HG03460 (cell line): Measurements from ENCODE around the gene PPP2R2D.

Experiments used
- ATAC-seq: cut with Tn5 transposase; IDR thresholded peaks from one replicate; pipeline ENCODE4 v1.9.1; 2021; ENCODE audit not compliant: unreplicated experiment

Gene PPP2R2D

GRCh38 chr10:131900350-131901152 lies at the start of gene PPP2R2D:
PPP2R2D (plus strand) TSS chr10:131901008; CDS start chr10:131901149, 141 bp downstream.
- ATAC-seq, result peak; percentile 91

DNA sequence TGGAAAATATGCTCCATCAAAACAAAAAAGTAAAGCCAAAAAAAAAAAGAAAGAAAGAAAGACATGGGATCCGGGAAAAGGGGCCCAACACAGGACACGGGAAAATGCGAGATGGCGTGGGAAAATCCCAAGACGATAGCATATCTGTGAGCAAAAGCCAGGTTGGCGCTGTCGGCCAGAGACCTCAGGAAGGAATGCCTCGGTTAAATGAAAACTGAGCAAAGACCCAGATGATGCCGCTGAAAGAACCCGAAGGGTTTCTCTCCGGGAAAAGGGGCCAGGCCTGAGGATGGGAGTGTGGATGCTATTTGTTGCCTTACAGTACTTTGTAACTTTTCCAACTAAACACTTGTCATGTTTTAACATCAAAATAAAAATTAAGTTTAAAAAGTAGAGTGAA lies 49.5 kb upstream of the PPP2R2D start:
- no peak for ATAC-seq

DNA sequence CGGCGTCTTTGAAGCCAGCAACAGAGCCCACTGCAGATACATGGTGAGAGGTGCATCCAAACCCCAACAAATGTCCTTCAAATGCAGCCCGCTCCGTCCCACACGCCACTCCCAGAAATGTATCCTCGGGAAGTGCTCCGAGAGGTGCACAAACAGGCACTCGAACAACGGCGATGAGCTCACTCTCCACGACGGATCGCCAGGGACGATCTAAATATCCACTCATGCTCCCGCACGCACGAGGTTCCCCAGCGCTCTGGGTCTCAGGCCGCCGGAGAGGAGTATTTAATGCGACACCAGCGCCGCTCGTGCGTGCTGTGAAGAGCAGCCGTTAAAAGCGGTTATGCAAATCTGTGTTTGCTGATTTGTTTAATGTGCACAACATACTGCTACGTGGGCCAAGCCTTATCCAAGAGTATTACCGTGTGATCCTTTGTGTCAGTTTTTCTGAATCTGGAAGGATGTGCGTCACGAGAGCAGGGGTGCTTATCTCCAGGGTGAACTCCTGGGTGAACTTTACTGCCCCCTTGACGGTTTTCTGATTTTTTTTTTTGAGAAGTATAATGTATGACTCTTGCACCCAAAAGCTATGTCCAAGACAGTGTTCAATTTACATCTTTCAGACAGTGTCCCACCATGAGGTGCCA lies 48.5 kb upstream of the PPP2R2D start:
- no peak for ATAC-seq

GRCh38 chr10:131852823-131853609 lies 47.8 kb upstream of the PPP2R2D start:
- ATAC-seq, result no peak

DNA sequence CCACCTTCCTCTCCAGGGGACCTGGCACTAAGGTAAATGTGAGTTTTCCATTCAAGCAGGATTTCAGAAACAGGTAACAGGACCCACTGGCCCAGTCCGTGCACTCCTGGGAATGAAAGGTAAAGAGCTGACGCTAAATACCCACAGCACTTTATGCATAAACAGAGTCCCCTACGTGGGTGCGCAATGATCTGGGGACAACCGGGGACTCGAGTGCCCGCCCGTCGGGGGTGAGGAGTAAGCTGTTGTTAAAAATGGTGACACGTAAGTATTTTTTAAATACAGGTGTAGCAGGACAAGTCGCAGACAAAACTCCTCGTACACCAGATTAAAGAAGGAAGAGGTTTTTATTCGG lies 47.2 kb upstream of the PPP2R2D start:
- no peak for ATAC-seq

DNA sequence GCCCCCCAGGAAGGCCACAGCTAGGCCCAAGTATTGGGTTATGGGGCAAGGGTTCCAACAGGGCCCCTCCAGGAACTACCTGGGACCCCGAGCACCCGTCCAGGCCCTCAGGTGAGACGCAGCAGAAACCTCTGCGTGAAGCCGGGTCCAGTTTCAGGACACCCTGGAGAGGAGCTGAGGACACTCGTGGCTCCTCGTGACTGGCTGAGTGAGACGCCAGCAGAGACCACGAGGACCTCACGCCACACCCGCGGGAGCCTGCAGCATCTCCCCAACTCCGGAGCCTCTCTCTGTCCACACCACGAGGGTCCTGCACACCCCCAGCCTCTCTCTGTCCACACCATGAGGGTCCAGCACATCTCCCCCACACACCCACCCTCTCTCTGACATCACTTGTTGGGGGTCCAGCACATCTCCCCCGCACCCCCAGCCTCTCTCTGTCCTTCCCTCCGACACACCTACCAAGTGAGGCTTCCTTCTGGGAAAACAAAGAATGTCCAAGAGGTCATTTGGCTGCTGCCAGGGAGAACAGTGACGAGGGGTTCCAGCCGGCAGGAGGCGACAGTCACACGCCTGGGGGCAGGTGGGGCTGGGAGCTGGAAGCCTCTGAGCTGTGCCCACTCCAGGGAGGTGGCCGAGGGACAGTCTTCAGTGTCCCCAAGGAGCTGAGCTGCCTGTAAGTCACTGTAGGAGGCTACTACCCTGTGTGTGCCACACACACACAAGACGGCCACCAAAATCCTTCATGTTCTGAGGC lies 46.1 kb upstream of the PPP2R2D start:
- ATAC-seq, result no peak

DNA sequence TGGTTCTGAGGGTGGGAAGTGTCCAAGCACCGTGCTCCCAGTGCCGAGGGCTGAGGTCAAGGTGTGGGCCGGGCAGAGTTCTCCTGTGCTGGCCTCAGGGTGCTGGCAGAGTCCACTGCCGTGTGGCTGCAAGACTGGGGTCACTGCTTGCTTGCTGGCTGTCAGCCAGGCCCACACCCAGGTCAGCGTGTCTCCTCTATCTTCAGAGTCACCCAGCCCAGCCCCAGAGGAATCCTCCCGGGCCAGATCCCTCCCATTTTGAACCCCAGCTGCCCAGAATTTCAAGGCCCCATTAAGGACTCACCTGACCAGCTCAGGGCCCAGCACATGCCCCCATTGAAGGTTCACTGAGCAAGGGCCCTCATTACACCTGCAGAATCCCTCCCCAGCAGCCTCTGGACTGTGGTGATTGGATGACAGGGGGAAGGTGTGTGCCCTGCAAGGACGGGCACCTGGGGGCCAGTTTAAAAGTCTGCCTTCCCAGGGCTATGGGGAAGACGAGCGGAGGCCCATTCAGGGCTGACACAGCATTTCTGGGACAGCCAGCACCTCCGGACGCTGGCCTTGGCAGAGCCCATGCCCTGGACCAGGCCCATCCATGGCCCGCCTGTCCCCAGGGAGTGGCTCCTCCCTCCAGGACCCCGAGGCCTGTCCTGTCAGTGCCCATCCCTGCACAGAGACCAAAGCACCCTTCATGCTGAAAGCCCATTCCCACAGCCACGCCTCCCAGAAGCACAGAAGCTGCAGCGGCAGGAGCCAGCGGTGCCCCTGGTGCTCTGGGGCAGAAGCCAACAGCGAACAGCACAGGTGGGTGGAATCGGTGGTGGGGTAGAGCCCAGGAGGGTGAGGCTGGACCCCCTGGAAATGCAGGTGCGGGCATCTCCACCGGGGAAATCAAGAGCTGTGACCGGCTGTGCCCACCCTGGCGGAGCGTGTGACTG lies 45.1 kb upstream of the PPP2R2D start:
- no peak for ATAC-seq

DNA sequence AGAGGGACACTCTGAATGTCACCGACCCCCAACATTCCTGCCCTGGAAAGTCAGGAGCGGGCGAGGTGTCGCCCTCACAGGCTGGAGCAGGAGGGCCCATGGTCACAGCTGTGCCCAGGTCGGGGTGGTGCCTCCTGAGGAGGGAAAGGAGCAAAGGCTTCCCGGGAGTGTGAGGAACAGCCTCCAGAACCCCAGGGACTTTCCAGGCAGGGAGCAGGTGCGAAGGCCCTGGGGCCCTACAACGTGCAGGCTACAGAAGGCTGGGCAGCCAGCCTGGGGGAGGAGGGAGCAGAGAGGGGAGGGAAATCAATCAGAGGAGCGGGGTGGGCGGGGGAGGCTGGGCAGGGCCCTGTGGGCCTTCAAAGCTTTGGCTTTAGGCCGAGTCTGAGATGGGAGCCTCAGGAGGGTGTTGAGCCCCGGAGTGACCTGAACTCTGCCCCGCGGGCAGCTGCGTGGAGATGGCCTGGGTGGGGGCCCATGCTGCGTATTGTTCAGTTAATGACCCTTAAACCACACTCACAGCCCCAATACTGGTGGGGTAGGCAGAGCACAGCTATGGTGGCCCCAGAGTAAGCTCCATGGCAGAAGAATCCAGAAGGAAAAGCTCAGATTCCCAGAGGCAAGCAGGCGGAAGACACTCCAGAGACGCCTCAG lies 44.2 kb upstream of the PPP2R2D start:
- no peak for ATAC-seq

DNA sequence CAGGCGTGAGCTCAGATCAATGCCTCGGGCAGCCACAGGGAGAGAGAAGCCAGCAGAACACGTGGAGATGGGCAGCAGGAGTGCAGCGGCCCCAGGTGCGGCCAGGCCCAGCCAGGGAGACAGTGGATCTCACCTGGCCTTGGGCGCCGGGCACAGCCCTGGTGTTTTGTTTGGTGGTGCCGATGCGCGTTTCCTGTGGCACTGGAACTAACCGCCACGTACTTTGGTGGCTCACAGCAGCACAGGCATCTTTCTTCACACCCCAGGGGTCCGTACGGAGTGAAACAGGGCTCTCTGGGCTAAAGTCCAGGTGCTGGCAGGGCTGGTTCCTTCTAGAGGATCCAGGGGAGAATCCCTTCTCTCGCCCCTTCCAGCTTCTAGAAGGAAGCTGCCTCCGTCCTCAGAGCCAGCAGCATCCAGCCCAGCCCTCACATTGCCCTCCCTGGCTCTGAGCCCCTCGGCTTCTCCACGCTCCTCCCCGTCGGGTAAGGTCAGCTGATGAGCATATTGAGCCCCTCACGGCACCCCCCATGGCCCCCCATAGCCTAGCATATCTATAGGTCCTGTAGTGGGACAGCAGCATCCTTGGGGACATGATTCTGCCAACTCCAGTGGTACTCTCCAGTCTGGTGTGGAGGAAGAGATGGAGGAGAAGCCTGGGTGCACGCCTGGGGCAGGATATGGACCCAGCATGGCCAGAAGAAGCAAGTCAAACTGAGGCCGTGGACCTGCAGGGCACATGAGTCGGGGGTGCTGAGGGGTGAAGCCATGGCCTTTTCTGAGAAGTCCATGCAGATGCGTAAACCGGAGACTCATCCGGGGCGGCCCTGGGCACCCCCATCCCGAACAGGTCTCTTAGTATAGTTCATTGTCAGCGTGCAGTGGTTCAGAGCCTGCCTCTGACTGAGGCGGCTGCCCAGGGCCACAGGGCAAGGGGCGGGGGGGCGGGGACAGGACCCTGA lies 43.4 kb upstream of the PPP2R2D start:
- no peak for ATAC-seq

DNA sequence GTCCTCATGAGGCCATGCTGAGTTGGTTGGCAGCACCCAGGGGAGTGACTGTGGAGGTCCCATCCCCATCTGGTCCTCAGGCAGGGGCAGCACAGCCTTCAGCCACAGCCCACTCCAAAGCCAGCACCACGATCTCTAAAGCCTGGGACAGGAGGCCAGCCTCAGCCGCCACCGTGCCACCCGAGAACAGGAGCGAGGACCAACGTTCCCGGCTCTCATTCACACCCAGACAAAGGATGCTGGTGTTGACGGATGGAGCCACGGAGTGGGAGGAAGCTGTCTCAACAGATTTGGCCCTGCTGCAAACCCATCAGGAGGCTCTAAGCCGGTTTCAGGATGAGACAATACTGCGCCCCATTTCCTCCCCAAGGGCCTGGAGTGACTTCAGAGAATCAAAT lies 42.7 kb upstream of the PPP2R2D start:
- ATAC-seq, result no peak

DNA sequence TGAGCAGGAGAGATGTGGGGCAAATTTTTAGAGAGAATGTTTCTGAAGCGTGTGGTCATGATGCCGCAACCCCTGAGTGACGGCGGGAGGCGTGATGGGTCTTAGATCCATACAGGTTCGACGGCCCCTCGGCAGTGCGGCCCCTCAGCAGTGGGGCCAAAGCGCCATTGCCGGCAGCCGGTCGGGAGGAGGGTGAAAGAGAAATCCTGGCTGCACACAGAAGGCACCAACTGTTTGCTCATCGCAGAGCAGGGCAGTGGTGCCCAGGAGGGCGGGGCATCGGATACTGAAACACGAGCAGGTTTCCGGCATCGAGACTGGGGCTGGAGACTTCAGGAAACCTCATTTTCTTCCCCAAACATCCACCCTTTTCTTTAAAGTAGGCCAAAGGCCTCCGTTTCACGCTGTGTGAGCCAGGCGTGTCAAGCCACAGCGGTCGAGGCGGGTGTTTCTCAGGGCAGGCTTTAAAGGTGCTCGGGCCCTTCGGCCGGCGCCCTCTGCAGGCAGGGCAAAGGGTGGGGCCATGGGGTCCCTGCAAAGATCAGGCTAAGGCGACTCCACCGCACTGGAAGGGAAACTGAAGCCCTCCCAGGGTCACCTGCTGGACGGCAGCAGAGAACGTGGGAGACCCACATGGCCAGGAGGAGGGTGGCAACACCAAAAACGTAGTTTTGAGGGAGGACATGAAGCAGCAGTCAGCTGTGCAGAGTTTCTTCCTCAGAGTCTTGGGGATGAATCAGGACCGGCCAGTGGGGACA lies 42.0 kb upstream of the PPP2R2D start:
- ATAC-seq, result no peak

- ATAC-seq, result no peak
Measured at GRCh38 chr10:131859341-131860020, 41.3 kb upstream of the PPP2R2D start.

GRCh38 chr10:131860311-131860710 lies 40.5 kb upstream of the PPP2R2D start:
- no peak for ATAC-seq

DNA sequence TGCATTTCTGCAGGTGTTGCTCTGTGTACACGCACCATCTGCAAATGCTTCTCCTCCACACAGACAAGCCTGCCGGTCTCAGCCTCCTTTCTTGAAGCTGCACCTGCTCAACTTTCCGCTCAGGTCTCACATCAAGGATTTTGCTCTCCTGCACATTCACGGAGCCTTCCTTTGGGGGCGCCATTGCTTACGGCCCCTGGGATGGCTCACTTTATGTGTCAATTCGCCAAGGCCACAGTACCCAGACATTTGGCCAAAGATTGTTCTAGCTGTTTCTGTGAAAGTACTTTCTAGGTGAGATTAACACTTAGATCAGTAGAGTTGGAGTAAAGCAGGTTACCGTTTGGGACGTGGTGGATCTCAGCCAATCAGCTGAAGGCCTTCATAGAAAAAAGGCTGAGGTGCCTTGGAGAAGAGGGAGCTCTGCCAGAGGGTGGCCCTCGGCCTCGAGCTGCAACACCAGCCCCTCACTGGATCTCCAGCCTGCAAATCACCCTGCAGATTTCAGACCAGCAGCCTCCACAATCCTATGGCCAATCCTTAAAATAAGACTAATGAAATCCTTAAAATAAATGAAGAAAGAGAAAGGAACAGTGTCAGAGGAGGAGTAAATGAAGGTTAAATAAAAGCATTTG lies 39.9 kb upstream of the PPP2R2D start:
- no peak for ATAC-seq

GRCh38 chr10:131862548-131862947 lies 38.3 kb upstream of the PPP2R2D start:
- ATAC-seq, result no peak

- no peak for ATAC-seq
Measured at GRCh38 chr10:131865223-131865917, 35.4 kb upstream of the PPP2R2D start.
